ENCODE measurements around the gene CRYBG1.
"Not testable (repeated sequence)": the region's sequence is repeated elsewhere in the genome, so short reads cannot be mapped to it uniquely, and the experiment has no call there.

The CRYBG1 gene

DNA sequence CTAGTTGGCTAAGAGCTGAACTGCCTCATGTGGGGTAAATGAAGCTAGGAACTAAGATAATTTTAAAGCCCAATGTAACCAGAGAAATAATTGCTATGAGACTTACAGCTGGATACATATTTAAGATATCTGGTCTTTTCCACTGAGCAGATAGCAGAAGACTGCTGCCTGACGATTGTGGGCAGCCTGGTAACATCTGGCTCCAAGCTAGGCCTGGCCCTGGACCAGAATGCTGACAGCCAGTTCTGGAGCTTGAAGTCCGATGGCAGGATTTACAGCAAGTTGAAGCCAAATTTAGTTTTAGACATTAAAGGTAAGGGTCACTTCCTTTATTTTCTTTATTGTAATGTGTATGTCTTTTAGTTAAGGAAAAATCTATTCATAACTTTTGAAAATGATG, 203.1 kb downstream of the CRYBG1 start:
- Mint-ChIP-seq H3K4me3 (no peak overlapping the region), H3K4me1 (no peaks in the 10 kb centered on the region), H3K9me3 (no peaks in the 10 kb centered on the region), H3K27me3 (no peaks in the 10 kb centered on the region), H3K36me3 (ENCODE audit: insufficient read depth) (peaks cover 81% of the 10 kb centered on the region), H3K27ac (ENCODE audit: low read depth) (peak overlapping the region; percentile 60)
- no peak for ATAC-seq (replicated peaks; ENCODE audit: extremely low read depth, poor library complexity, severe bottlenecking)
- DNase-seq (ENCODE audit: low spot score in 2 of 2) = no peak

DNA sequence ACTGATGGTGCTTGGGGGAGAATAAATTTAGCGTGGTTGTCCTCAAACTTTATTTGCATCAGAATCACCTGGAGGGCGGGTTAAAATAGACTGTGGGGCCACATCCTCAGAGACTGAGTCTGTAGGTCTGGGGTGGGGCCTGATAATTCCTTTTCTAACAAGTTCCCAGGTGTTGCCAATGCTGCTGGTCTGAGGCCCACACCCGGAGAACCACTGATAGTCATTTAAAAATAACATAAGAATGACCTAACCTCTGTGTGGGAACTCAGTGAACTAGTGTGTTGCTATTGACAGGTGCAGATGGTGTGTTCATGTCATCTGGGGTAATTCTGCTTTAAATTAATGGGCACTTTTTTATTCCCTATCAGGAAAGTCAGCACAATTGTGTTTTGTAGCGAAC, 204.0 kb downstream of the CRYBG1 start:
- Mint-ChIP-seq H3K27ac (ENCODE audit: low read depth) (peak overlapping the region; percentile 60), H3K4me1 (no peaks in the 10 kb centered on the region), H3K4me3 (no peak overlapping the region), H3K9me3 (no peaks in the 10 kb centered on the region), H3K27me3 (no peaks in the 10 kb centered on the region), H3K36me3 (ENCODE audit: insufficient read depth) (peaks cover 79% of the 10 kb centered on the region)
- no peak for ATAC-seq (replicated peaks; ENCODE audit: extremely low read depth, poor library complexity, severe bottlenecking)
- DNase-seq (ENCODE audit: low spot score in 2 of 2) = no peak

DNA sequence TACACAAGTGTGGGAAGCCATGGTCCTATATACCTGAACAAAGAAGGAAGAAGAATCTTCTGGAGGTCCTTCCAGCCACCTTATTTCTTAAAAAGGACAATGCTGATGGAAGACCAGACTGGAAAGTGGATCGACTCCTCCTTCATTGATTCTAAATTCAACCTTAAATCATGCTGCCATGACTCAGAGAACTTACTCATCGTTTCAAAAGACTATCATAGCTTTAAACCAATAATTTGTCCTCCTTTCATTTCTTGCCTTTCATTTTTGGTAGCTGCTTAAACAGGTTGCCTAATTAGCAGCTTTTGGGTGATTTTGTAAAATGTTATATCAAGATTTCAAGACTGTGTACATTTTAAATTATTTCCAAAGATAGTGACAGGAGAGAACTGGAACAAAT, 208.0 kb downstream of the CRYBG1 start:
- peaks cover 53% of the 10 kb centered on the region for H3K36me3 Mint-ChIP-seq (ENCODE audit: insufficient read depth)
- H3K4me1 Mint-ChIP-seq = no peaks in the 10 kb centered on the region
- no peaks in the 10 kb centered on the region for H3K27me3 Mint-ChIP-seq
- no peaks in the 10 kb centered on the region for H3K9me3 Mint-ChIP-seq
- no peak for ATAC-seq (replicated peaks; ENCODE audit: extremely low read depth, poor library complexity, severe bottlenecking)
- H3K27ac Mint-ChIP-seq (ENCODE audit: low read depth) = no peak overlapping the region
- no peak overlapping the region for H3K4me3 Mint-ChIP-seq
- DNase-seq (ENCODE audit: low spot score in 2 of 2) = no peak

DNA sequence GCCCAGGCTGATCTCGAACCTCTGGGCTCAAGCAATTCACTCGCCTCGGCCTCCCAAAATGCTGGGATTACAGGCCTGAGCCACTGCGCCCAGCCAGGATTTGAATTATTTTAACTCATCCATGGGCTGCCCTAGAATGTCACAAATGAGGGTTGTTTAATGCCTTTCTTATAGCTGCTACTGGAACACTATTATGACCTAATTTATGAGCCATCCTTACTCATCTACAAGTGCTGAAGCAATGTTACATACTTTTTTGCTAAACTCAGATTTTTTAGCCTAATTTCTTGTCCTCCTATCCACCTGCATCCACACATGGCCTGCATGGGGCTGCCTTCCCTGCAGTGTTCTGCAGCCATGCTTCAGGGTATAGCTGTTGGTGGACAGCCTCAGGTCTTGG, 208.9 kb downstream of the CRYBG1 start:
- H3K27me3 Mint-ChIP-seq = no peaks in the 10 kb centered on the region
- H3K4me1 Mint-ChIP-seq = no peaks in the 10 kb centered on the region
- H3K4me3 Mint-ChIP-seq = no peak overlapping the region
- peak overlapping the region; percentile 36 for H3K27ac Mint-ChIP-seq (ENCODE audit: low read depth)
- ATAC-seq (replicated peaks; ENCODE audit: extremely low read depth, poor library complexity, severe bottlenecking) = no peak
- H3K9me3 Mint-ChIP-seq = no peaks in the 10 kb centered on the region
- peaks cover 46% of the 10 kb centered on the region for H3K36me3 Mint-ChIP-seq (ENCODE audit: insufficient read depth)
- DNase-seq (ENCODE audit: low spot score in 2 of 2) = no peak

DNA sequence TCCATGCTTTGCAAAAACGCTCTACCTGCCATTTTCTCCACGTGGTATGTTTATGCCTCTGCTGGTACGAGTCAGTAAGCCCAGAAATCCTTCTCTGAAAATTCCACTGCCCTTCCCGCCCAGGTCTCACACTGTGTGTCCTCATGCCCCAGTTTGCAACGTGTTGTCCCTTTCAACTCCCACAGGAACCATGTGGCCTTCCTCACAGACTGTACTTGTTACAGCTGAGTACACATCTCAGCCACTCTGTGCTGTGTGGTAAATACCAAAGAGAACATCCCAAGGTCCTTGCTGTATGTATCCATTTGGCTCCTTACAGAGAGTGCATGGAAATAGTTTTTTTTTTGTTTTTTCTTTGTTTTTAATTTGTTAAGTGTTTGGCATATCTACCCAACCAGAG, 211.9 kb downstream of the CRYBG1 start:
- H3K27ac Mint-ChIP-seq (ENCODE audit: low read depth) = peak overlapping the region; percentile 11
- DNase-seq (ENCODE audit: low spot score in 2 of 2) (no peak), ATAC-seq (replicated peaks; ENCODE audit: extremely low read depth, poor library complexity, severe bottlenecking) (no peak)
- H3K27me3 Mint-ChIP-seq = no peaks in the 10 kb centered on the region
- no peaks in the 10 kb centered on the region for H3K9me3 Mint-ChIP-seq
- no peak overlapping the region for H3K4me3 Mint-ChIP-seq
- H3K36me3 Mint-ChIP-seq (ENCODE audit: insufficient read depth) = peaks cover 24% of the 10 kb centered on the region
- no peaks in the 10 kb centered on the region for H3K4me1 Mint-ChIP-seq

DNA sequence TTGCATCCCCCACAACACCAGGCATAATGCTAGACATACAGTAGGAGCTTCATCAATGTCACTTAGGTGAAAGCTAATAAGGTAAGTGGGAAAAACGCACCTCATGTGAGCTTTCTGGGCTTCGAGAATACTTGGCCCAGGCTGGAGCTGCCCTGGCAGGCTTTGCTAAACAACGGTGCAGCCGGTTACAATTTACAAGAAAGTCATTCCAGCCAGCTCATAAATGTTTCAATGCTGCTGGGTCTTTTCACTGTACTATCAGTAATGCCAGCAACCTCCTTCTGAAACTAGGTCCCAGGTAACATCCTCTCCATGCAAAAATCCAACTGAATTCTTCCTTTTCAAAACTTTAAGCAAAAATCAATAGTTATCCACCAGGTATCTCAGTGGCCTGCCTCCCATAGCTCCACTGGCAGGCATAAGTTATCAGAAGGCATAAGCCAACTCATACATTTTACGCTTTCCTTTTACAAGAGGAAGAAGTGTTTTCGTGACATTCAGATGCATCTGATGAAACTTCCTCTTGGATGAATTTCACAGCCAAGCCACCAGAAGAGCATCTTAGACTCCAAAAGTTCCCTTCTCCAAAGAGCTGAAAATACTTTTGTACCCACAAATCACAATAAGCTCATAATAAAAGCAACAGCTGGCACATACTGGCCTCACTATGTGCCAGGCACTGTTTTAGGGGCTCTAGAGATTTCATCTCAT, 212.5 kb downstream of the CRYBG1 start:
- no peaks in the 10 kb centered on the region for H3K27me3 Mint-ChIP-seq
- ATAC-seq (replicated peaks; ENCODE audit: extremely low read depth, poor library complexity, severe bottlenecking) (no peak), DNase-seq (ENCODE audit: low spot score in 2 of 2) (no peak)
- peaks cover 24% of the 10 kb centered on the region for H3K36me3 Mint-ChIP-seq (ENCODE audit: insufficient read depth)
- no peaks in the 10 kb centered on the region for H3K9me3 Mint-ChIP-seq
- H3K4me3 Mint-ChIP-seq = no peak overlapping the region
- no peaks in the 10 kb centered on the region for H3K4me1 Mint-ChIP-seq
- H3K27ac Mint-ChIP-seq (ENCODE audit: low read depth) = no peak overlapping the region

DNA sequence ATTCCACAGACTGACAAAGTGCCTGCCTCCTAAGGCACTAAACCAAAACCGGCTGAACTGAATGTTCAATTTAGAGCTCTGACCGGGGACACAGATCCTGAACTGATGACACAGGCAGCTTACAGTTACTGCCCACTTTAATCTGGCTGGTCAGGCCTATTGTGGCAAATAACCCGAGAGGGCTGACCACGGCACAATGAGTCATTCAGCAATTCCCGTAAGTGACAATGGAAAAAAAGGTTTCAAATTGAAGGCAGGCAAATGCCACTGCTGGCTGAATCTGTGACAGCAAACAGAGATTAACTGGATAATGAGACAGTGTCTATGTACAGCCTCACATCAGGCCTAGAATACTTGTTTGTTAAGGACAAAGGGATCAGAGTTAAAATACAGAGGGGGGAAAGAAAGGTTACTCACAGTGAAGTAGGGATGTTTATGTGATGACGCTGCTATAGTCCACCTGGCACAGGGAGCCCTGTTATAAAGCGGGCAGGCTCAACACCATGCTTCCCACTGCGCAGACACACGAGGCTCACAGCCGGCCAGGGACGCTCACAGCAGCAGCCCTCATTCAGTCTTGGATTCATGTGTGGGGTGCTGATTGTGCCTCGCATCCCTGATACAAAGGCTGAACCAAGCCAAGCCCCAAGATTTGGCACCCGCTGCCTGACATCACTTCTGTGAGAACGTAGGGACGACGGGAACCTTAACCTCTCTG, 214.4 kb downstream of the CRYBG1 start:
- Mint-ChIP-seq H3K4me3 (no peak overlapping the region), H3K9me3 (no peaks in the 10 kb centered on the region), H3K27ac (ENCODE audit: low read depth) (no peak overlapping the region), H3K36me3 (ENCODE audit: insufficient read depth) (peaks cover 10% of the 10 kb centered on the region), H3K4me1 (no peaks in the 10 kb centered on the region), H3K27me3 (no peaks in the 10 kb centered on the region)
- ATAC-seq (replicated peaks; ENCODE audit: extremely low read depth, poor library complexity, severe bottlenecking) (no peak), DNase-seq (ENCODE audit: low spot score in 2 of 2) (no peak)

DNA sequence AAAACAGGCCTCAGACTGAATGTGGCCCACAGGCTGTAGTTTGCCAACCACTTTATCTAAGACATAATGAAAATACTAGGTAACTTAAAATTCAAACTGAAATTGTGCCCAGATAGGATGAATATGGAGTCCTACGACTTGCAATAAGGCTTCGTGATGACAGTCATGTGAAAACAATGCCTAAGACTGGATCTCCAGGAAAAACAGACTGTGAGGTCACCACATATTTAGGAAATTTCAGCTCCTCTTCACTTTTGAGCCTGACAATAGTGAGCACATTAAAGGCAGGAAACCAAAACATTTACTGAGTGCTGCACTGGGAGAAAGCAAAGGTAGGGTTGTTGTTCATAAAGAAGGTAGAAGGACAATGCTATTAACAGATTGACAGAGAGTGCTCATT, 218.8 kb downstream of the CRYBG1 start:
- no peak overlapping the region for H3K27ac Mint-ChIP-seq (ENCODE audit: low read depth)
- H3K4me1 Mint-ChIP-seq = no peaks in the 10 kb centered on the region
- H3K9me3 Mint-ChIP-seq = no peaks in the 10 kb centered on the region
- H3K36me3 Mint-ChIP-seq (ENCODE audit: insufficient read depth) = peaks cover 13% of the 10 kb centered on the region
- no peaks in the 10 kb centered on the region for H3K27me3 Mint-ChIP-seq
- no peak for DNase-seq (ENCODE audit: low spot score in 2 of 2)
- H3K4me3 Mint-ChIP-seq = no peak overlapping the region
- no peak for ATAC-seq (replicated peaks; ENCODE audit: extremely low read depth, poor library complexity, severe bottlenecking)

DNA sequence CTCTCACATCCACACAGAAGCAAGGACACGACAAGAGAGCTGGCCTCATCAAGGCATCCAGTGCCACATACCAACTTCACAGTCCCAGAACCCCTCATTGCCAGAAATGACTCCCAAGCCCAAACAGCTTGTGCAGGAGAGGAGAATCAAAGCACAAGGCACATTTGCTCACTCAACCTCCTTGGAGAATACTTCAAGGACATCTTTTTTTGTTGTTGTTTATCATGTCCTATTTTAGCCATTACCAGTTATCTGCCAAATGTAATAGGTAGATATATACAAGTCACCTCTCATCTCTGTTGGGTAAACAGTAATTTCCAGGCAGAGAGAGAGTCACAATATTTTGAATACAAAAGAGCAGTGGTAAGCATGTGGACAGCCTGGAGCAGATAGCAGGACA, 221.0 kb downstream of the CRYBG1 start:
- Mint-ChIP-seq H3K4me3 (no peak overlapping the region), H3K4me1 (no peaks in the 10 kb centered on the region), H3K9me3 (no peaks in the 10 kb centered on the region), H3K36me3 (ENCODE audit: insufficient read depth) (peaks cover 13% of the 10 kb centered on the region), H3K27me3 (no peaks in the 10 kb centered on the region), H3K27ac (ENCODE audit: low read depth) (no peak overlapping the region)
- DNase-seq (ENCODE audit: low spot score in 2 of 2) = no peak
- ATAC-seq (replicated peaks; ENCODE audit: extremely low read depth, poor library complexity, severe bottlenecking) = no peak

DNA sequence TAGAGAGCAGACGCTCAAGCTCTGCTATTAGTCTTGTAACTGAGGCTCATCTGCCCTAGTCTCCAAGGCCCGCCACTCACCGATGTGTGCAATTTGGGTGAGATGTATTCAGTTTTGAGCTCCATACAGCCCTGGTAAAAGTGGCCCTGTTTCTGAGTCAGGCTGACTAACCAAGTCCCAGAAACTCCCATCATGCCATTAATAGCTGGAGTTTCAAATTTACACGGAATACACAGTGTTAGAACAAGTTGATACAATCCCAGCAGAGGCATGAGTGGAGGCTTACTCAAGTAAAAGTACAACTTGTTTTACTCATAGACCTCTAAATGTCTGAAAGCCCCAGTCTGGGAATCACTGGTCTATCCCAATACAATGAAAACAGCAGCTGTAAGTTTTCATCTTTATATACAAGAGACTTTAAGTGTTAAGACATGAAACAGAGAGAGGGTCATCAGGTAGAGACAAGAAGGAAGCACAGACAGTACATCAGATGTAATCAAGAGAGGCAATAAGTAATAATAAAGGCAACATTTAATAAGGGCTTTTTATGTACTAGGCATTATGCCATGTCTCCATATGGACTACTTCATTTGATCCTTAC, 226.4 kb downstream of the CRYBG1 start:
- peaks cover 15% of the 10 kb centered on the region for H3K36me3 Mint-ChIP-seq (ENCODE audit: insufficient read depth)
- no peaks in the 10 kb centered on the region for H3K4me1 Mint-ChIP-seq
- H3K27me3 Mint-ChIP-seq = no peaks in the 10 kb centered on the region
- no peak overlapping the region for H3K27ac Mint-ChIP-seq (ENCODE audit: low read depth)
- DNase-seq (ENCODE audit: low spot score in 2 of 2) (no peak), ATAC-seq (replicated peaks; ENCODE audit: extremely low read depth, poor library complexity, severe bottlenecking) (no peak)
- H3K9me3 Mint-ChIP-seq = no peaks in the 10 kb centered on the region
- H3K4me3 Mint-ChIP-seq = no peak overlapping the region

DNA sequence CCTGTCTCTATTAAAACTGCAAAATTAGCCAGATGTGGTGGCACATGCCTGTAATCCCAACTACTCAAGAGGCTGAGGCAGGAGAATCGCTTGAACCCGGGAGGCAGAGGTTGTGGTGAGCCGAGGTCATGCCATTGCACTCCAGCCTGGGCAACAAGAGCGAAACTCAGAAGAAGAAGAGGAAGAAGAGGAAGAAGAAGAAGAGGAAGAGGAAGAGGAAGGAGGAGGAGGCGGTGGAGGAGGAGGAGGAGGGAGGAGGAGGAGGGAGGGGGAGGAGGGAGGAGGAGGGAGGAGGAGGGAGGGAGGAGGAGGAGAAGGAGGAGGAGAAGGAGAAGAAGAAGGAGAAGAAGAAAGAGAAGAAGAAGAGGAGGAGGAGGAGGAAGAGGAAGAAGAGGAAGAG, 228.4 kb downstream of the CRYBG1 start:
- ATAC-seq (replicated peaks; ENCODE audit: extremely low read depth, poor library complexity, severe bottlenecking); H3K27ac Mint-ChIP-seq (ENCODE audit: low read depth); DNase-seq (ENCODE audit: low spot score in 2 of 2); H3K36me3 Mint-ChIP-seq (ENCODE audit: insufficient read depth); H3K27me3 Mint-ChIP-seq; H3K4me3 Mint-ChIP-seq; H3K4me1 Mint-ChIP-seq; H3K9me3 Mint-ChIP-seq: not testable (repeated sequence)

DNA sequence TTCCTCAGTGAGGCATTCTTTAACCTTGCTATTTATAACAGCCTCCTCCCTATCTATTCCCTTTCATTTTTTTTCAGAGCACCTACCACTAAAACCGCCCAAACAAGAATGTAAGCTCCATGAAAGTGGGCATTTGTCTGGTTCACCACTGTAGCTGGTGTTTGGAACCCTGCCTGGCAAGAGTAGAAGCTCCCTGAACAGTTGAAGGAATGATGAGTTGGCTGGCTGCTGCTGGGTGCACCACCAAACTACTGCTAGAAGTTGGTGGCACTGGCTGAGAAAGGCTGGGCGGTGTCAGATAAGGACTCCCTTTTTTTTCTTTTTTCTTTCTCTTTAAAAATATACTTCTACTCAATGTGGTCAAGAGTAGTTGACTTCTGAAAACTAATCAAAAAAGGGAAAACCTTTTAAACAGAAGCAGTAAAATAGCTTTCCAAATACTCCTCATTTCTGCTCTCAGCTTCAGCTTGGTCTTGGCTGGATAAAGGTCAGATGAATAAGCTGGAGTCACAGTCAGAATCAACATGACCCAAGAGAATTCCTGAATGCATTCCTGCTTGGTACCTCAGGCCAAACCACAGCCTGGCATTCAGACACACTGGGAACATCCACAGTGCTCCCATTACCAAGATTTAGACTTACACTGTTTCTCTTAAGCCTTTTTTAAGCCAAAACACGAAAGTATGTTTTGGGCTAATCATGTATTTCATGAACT, 230.8 kb downstream of the CRYBG1 start:
- H3K36me3 Mint-ChIP-seq (ENCODE audit: insufficient read depth) = peaks cover 8% of the 10 kb centered on the region
- H3K9me3 Mint-ChIP-seq = no peaks in the 10 kb centered on the region
- H3K27ac Mint-ChIP-seq (ENCODE audit: low read depth) = no peak overlapping the region
- ATAC-seq (replicated peaks; ENCODE audit: extremely low read depth, poor library complexity, severe bottlenecking) (no peak), DNase-seq (ENCODE audit: low spot score in 2 of 2) (no peak)
- no peaks in the 10 kb centered on the region for H3K4me1 Mint-ChIP-seq
- H3K4me3 Mint-ChIP-seq = no peak overlapping the region
- no peaks in the 10 kb centered on the region for H3K27me3 Mint-ChIP-seq

All from central memory CD8-positive, alpha-beta T cell (primary cell).